ENCODE measurements around the gene ZNF785. TPM values are rescaled to one million over a fixed set of nuclear protein-coding genes. Genes with fewer than 3 reads are reported as not detected.

Gene ZNF785
- total and polyA plus RNA-seq, 2 of the 13 experiments (the other 11 are each of a cell fraction or from before 2014, with no cell fraction given), result 0.01 TPM; not detected in 1

- TF ChIP-seq ZNF362 (CRISPR knock-in tag; IDR thresholded peaks at IDR 0.05; ENCODE audit: borderline replicate concordance), result no peak; the same call in 1 of the 2 replicates
- peak; percentile 81 for TF ChIP-seq AGO1 (IDR thresholded peaks at IDR 0.05; ENCODE audit: low read depth, low read length, poor library complexity, severe bottlenecking)
- no peak for TF ChIP-seq ZNF367 (CRISPR knock-in tag; IDR thresholded peaks at IDR 0.05; ENCODE audit: borderline replicate concordance)
- peak; percentile 73; the same call in 1 of the 2 replicates for TF ChIP-seq ZNF572 (CRISPR knock-in tag; IDR thresholded peaks at IDR 0.05)
- no peak for TF ChIP-seq SNRNP70 (IDR thresholded peaks at IDR 0.05; ENCODE audit: low read depth, low read length)
- TF ChIP-seq SMC3 (IDR thresholded peaks at IDR 0.05; ENCODE audit: low read length), result peak; percentile 2; the same call in 1 of the 2 replicates
- TF ChIP-seq MYPOP (CRISPR knock-in tag; IDR thresholded peaks at IDR 0.05), result peak; percentile 81
- TF ChIP-seq ETV5 (CRISPR knock-in tag; IDR thresholded peaks at IDR 0.05; ENCODE audit: borderline replicate concordance), result peak; percentile 79; the same call in 1 of the 2 replicates
- TF ChIP-seq SMARCE1 (IDR thresholded peaks at IDR 0.05; ENCODE audit: borderline replicate concordance), result no peak
- TF ChIP-seq ZNF687 (CRISPR knock-in tag; IDR thresholded peaks at IDR 0.05), result peak; percentile 94
- 0 out of 2 replicates have a peak, but pooled peaks have one; percentile 50 for TF ChIP-seq PAF1 (CRISPR knock-in tag; IDR thresholded peaks at IDR 0.05)
- TF ChIP-seq STAT6 (CRISPR knock-in tag; IDR thresholded peaks at IDR 0.05; ENCODE audit: borderline replicate concordance), result no peak; the same call in 1 of the 2 replicates
- peak; percentile 75 for TF ChIP-seq POGZ (CRISPR knock-in tag; IDR thresholded peaks at IDR 0.05)
- peak; percentile 83 for TF ChIP-seq KMT2B (CRISPR knock-in tag; IDR thresholded peaks at IDR 0.05)
These were observed 51.0 kb downstream of the ZNF785 start, which contains the start of gene ZNF747 (continued) for GRCh38 chr16:30534368-30535105.
